H1 (cell line): ENCODE results near the gene TRABD2B. TPM values are rescaled to one million over a fixed set of nuclear protein-coding genes. Genes with fewer than 3 reads are reported as not detected.

Experiments used
- ASH2L ChIP-seq: fragments of 200-600, 300-600 bp; sonication (generic); IDR thresholded peaks from one replicate; pipeline ENCODE4 v1.7.1; 2017; ENCODE audit warnings: low read length
- CBX8 ChIP-seq: fragments of 300-800, 300-1000 bp; sonication (generic); IDR thresholded peaks from 2 replicates; pipeline ENCODE4 v1.7.1; 2016; ENCODE audit warnings: low read depth, low read length, borderline replicate concordance
- EGR1 ChIP-seq: IDR thresholded peaks from 2 replicates; pipeline ENCODE4 v1.6.1; 2011; ENCODE audit warnings: low read depth, low read length, borderline replicate concordance
- GTF2F1 ChIP-seq: IDR thresholded peaks from 2 replicates; pipeline ENCODE4 v1.6.1; 2012; ENCODE audit warnings: low read depth, low read length, improper control_type of control experiment, borderline replicate concordance
- HDAC6 ChIP-seq: IDR thresholded peaks from one replicate; pipeline ENCODE4 v1.7.1; 2012; ENCODE audit warnings: low read depth, mild to moderate bottlenecking, inconsistent platforms, low read length, moderate library complexity
- SIX5 ChIP-seq: IDR thresholded peaks from 2 replicates; pipeline ENCODE4 v1.6.1; 2011; ENCODE audit warnings: mild to moderate bottlenecking, low read depth, low read length
- SP2 ChIP-seq: IDR thresholded peaks from 2 replicates; pipeline ENCODE4 v1.6.1; 2012; ENCODE audit warnings: mild to moderate bottlenecking, low read length, inconsistent platforms
- TBP ChIP-seq: IDR thresholded peaks from 2 replicates; pipeline ENCODE4 v1.6.1; 2011; ENCODE audit warnings: low read depth, low read length, improper control_type of control experiment
- TEAD4 ChIP-seq: IDR thresholded peaks from 2 replicates; pipeline ENCODE4 v1.6.1; 2012; ENCODE audit warnings: low read depth, low read length, inconsistent platforms, mixed read lengths
- polyA plus RNA-seq, 7 experiments: library from polyadenylated mRNA; depleted of rRNA in 3 of 7; stranded (reverse) in 5 of 7; unstranded in 2 of 7; fragments of >200 nt in 5 of 7; fragments of 200-250 nt in 2 of 7; gene quantifications; 1 replicate in 5 of 7; 2 replicates in 1 of 7; 4 replicates in 1 of 7; pipeline versions ENCODE4 v1.2.1 to v1.2.3, GENCODE V29; 2011 to 2013; ENCODE audit warnings: missing spikeins in 2 of 7, mixed read lengths in 2 of 7
- total RNA-seq: library from RNA; stranded (reverse); fragmentation: NEBNext Ultra II Directional; extraction: Animal tissue kit (Norgen Biotek cat#: 25700); gene quantifications from 2 replicates; pipeline ENCODE4 v1.2.1, GENCODE V29; 2021

The TRABD2B gene
- total and polyA plus RNA-seq, 2 of the 8 experiments (the other 6 are each of a cell fraction or from before 2014, with no cell fraction given): 0.95 to 3.4 TPM

DNA sequence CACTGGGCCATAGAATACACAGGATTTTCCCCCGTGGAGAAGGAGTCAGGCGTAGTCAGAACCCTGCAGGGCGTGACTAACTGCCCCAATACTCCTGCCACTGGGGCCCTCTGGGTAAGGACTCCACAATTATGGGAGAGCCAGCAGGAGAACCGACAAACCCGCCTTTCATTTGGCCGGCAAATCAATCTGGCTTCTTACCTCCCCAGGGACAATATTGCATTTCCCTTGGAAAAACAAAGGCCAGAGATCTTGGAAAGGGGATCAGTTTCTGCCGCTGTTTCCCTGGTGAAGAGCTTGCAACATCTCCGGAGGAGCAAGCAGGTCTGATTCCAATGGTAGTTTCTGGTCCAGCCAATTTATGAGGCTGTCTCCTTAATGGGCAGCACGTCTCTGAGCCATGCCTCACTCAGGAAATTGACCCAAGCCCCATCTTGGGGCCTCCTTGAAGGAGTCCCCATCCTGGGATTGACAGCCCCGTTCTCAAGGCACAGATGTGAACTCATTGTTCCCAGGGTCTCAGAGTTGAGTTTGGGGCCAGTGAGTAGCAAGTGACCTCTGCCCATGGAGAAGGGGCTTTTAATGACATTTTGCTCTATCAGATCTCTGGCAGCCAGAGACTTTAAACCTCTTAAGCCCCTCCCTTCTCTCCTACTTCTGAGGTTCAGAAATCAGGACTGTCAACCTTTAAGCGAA is 4.3 kb downstream of the TRABD2B start (continued):
- TF ChIP-seq CBX8 (no peak), HDAC6 (no peak), GTF2F1 (no peak), EGR1 (no peak), ASH2L (no peak), TBP (no peak), SIX5 (no peak), SP2 (no peak), TEAD4 (no peak)
